Smooth muscle cell of the brain vasculature (primary cell): Measurements from ENCODE around the gene SLC2A10.

ENCODE experiments used
- DNase-seq: peaks from one replicate; pipeline ENCODE4 v3.0.0-alpha.2; 2012; ENCODE audit warnings: low read depth, low spot score

The SLC2A10 gene

GRCh38 chr20:46702447-46703203, 6.8 kb upstream of the SLC2A10 start:
- no peak for DNase-seq

DNA sequence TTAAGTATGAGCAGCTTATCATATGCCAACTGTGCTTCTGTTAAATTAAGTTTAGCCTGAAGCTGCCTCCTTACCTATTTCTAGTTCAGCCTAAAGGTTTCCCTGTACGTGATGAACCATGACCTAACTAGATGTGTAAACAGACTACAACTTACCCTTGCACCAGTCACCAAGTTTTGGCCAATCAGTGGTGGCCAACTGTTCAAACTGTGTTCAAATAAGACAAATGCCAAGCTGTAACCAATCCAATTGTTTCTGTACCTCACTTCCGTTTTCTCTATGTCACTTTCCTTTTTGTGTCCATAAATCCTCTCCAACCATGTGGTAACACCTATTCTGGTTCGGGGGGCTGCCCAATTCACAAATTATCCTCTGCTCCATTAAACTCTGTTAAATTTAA, 6.0 kb upstream of the SLC2A10 start:
- DNase-seq: no peak

DNA sequence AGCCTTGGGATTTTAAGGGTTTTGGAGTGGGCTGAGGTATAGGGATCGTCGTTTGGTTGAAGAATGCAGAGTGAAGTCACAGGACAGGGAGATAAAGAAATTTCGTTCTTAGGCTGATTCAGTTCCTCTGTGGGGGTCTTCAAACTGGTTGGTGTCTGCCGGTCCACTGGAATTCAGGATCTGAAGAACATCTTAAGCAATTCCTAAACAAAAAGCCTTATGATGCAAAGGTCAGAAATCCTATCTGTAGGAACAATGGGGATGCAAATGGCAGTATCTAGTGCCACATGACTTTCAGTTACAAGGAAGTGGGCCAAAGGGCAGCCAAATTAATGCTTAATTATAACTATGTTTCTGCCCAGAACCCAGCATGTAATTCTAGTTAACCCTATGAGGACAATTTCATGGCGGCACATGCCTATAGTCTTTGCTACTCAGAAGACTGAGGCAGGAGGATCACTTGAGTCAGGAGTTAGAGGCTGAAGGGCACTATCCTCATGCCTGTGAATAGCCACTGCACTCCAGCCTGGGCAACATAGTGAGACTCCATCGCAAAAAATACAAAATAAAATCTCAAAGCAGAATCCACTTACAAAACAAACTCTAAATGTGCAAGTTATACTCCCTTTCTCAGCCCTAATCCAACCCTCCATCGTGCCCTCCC, 4.6 kb upstream of the SLC2A10 start:
- DNase-seq: no peak

DNA sequence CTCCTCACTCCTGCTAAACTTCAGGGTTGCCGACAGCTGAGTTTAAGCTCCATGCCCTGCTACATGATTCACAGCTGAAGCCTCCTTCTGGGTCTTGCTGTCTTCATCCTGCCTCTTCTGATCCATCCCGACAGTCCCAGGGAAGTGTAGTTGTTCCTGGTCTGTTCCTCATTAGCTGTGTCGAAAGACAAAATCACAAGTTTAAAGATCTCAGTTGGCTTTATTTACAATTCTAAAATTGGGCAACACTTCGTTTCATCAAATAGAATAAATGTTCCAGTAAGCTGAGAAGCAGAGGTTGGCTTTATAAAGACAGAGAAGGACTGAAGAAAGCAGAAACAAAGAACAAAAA, 4.1 kb upstream of the SLC2A10 start:
- DNase-seq: no peak

GRCh38 chr20:46706242-46706641, 3.2 kb upstream of the SLC2A10 start:
- DNase-seq: no peak

DNA sequence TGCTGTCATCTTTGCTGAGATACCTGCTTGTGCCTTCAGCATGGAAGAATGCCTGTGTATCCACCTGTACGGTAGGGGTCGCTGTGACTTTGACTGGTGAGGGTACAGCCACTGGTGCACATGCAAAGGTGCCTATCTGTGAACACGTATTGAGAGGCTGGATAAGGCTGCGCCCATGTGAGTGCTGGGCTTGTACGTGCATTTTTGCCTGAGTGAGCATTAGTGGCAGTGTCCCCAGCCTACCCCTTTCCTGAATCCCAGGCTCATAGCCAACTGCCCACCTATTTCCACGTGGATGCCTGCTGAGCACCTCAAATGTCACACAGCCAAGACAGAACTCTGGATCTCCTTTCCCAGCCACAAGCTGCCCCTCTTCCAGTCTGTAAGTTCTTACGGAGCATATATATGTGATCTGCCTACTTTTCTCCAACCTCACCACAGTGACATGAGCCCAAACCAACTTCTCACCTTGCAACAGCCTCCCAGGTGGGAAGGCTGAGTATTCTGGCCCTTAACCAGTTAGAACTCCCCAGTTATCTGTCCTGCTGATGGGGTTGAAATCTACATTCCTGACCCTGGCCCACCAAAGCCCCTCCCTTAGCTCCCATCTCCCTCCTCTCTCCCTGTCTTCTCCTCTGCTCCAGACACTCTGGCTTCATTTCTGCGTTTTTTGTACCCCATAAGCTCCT, 1.1 kb upstream of the SLC2A10 start:
- no peak for DNase-seq

DNA sequence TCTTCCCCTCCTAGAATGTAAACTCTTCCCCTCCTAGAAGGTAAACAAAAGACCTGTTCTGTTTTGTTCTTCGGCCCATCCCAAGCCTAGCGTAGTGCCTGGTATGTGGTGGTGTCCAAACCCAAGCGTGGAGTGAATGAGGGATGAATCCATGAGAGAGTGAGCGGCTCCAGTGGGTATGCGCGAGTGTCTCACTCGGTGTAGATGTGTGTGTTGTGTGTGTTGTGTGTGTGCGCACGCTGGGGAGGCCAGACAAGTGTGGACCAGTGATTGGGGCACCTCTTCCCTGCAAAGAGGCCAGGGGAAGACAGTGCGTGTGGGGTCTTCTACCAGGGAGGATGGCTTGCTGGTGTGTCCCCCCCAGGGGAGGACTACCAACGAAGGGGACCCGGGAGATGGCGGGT, 392 bp upstream of the SLC2A10 start:
- no peak for DNase-seq

GRCh38 chr20:46710153-46710913, 884 bp downstream of the SLC2A10 start:
- DNase-seq: no peak

DNA sequence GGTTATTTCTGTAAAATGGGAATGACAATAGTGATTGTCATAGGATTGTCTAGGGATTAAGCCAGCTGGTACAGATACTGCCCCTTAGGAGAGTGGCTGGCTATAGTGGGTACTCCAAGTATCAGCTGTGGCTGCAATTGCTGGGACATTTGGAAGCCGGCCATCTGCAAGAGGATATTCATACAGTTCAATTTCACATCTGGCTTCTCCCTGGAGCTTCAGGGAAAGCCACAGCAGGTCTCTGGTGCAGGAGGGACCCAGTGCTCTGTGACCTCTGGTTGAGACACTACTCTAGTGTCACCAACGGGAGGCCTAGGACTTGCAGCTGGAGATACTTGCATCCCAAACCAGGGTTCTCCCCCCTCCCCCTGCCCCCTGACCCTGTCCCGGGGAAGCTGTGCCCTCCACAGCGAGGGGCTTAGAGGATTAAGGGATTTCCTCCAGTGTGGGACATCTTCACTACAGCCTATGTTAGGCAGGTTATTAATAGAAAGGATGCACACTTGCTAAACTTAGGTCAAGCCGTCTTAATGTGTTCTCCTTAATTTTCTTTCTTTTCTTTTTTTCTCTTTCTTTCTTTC, 2.7 kb downstream of the SLC2A10 start:
- no peak for DNase-seq

GRCh38 chr20:46713957-46714834, 4.7 kb downstream of the SLC2A10 start:
- DNase-seq: no peak

DNA sequence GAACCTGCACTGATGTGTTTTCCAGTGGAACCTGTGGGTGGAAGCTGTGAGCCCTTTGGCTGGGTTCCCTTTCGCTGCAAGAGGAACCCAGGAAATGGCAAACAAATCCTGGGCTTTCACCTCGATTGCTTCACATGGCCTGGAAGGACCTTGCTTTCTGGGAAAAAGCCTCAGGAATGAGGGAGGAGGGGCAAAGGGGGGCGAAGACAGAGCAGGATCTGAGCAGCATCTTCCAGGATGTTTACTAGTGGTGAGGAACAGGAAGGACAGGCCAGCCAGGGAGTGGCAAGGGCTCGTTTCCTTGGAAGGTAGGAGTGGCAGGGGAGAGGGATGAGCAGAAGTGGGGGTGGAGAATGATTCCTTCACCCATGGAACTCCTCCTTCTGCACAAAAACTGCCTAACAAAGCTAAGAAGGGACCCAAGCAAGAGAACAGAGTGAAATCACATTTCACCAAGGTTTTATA, 5.9 kb downstream of the SLC2A10 start:
- no peak for DNase-seq

DNA sequence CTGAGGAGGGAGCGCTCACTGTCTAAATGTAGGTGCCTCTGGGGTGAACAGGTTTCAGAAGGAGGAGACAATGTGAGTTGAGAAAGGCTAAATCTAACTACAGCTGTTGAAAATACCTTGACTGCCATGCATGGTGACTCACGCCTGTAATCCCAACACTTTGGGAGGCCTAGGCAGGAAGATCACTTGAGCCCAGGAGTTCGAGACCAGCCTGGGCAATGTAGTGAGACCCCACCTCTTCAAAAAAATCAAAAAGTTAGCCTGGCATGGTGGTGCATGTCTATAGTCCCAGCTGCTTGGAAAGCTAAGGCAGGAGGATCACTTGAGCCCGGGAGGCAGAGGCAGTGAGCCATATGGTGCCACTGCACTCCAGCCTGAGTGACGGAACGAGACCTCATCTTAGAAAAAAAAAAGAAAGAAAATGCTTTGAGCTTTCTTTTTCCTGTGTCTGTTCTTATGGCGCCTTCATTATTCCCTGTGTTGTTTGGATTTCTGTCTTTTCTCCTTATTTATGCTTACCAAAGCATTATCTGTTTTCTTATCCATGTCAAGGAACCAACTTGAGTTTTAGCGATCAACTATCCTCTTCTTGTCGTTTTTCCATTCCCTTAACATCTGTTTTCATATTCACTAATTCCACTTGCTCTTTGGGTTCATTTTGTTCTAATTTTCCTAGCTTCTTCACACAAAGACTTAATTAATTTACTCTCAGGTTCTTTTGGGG, 8.5 kb downstream of the SLC2A10 start:
- no peak for DNase-seq

GRCh38 chr20:46720019-46720418, 10.6 kb downstream of the SLC2A10 start:
- no peak for DNase-seq

DNA sequence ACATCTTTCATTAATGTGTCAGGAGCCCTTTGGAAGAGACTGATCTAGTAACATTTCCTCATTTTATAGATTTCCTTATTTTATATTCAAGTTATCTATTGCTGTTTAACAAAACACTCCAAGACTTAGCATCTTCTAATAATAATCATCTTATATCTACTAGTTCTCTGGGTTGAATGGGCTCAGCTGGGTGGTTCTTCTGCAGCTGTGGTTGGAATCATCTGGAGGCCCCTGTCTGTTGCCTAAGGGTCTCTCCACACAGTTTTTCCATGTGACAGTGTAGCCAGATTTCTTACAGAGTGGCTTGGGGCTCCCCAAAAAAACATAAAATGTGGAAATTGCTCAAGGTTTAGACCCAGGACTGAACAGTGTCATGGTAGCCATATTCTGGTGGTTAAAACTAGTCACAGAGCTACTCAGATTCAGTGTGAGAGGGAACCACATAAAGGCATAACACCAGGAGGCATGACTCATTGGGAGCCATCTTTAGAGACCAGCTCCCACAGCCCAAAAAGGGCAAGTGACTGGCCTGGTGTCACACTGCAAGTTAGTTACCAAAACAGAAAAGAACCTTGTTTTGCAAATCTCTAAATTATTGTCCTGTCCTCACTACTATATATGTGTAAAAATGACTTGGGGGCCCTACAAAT, 11.5 kb downstream of the SLC2A10 start:
- DNase-seq: no peak

- DNase-seq: no peak
Measured at GRCh38 chr20:46721476-46721875, 12.0 kb downstream of the SLC2A10 start.

- no peak for DNase-seq
Measured at GRCh38 chr20:46722450-46722849, 13.0 kb downstream of the SLC2A10 start.

- DNase-seq: no peak
Measured at GRCh38 chr20:46723039-46723438, 13.6 kb downstream of the SLC2A10 start.

- no peak for DNase-seq
Measured at GRCh38 chr20:46724343-46724959, 15.0 kb downstream of the SLC2A10 start.
